Neural cell (in vitro differentiated cells): Measurements from ENCODE around the gene TMCC2. TPM values are rescaled to one million over a fixed set of nuclear protein-coding genes. Genes with fewer than 3 reads are reported as not detected.

Experiments used
- H2AFZ ChIP-seq: fragments of 200-600, 300-800 bp; sonication (generic), shearing (Covaris generic); 2 replicates; pipeline ENCODE4 v1.6.0; 2014; ENCODE audit warnings: low read depth, mild to moderate bottlenecking, antibody characterized with exemption, low read length, moderate library complexity
- H3F3A ChIP-seq: fragments of 200-600 bp; shearing (Covaris generic); 2 replicates; pipeline ENCODE4 v1.6.1; 2016; ENCODE audit warnings: mild to moderate bottlenecking, moderate library complexity, mixed read lengths, antibody characterized with exemption, low read length; ENCODE audit not compliant: insufficient read depth, poor library complexity, severe bottlenecking
- H3K27ac ChIP-seq: fragments of 200-600, 300-800 bp; sonication (generic), shearing (Covaris generic); 2 replicates; pipeline ENCODE4 v1.5.1; 2014; ENCODE audit warnings: mild to moderate bottlenecking, low read length, moderate library complexity
- H3K27me3 ChIP-seq: fragments of 300-800, 200-600 bp; sonication (generic), shearing (Covaris generic); 2 replicates; pipeline ENCODE4 v1.6.0; 2014; ENCODE audit warnings: mild to moderate bottlenecking, low read depth, low read length, moderate library complexity; ENCODE audit not compliant: insufficient read depth
- H3K36me3 ChIP-seq: fragments of 300-800, 200-600 bp; sonication (generic), shearing (Covaris generic); 2 replicates; pipeline ENCODE4 v1.5.1; 2014; ENCODE audit warnings: mild to moderate bottlenecking, antibody characterized with exemption, low read length, moderate library complexity; ENCODE audit not compliant: insufficient read depth
- H3K4me2 ChIP-seq: fragments of 300-800, 200-600 bp; sonication (generic), shearing (Covaris generic); 2 replicates; pipeline ENCODE4 v1.6.0; 2014; ENCODE audit warnings: mild to moderate bottlenecking, low read length
- H3K4me3 ChIP-seq: fragments of 300-800, 200-600 bp; sonication (generic), shearing (Covaris generic); 2 replicates; pipeline ENCODE4 v1.5.1; 2014; ENCODE audit warnings: mild to moderate bottlenecking, low read length, moderate library complexity
- H3K79me2 ChIP-seq: fragments of 200-600 bp; shearing (Covaris generic); replicated peaks from 2 replicates; pipeline ENCODE4 v1.6.0; 2014; ENCODE audit warnings: mild to moderate bottlenecking, low read length, moderate library complexity; ENCODE audit not compliant: insufficient read depth
- H3K9ac ChIP-seq: fragments of 300-800, 200-600 bp; sonication (generic), shearing (Covaris generic); 2 replicates; pipeline ENCODE4 v1.6.1; 2016; ENCODE audit warnings: mild to moderate bottlenecking, low read length, mixed read lengths
- H3K9me2 ChIP-seq: fragments of 200-600 bp; shearing (Covaris generic); 2 replicates; pipeline ENCODE4 v1.6.1; 2016; ENCODE audit warnings: mild to moderate bottlenecking, low read length, mixed read lengths; ENCODE audit not compliant: insufficient read depth
- H3K9me3 ChIP-seq: fragments of 200-600, 300-800 bp; sonication (generic), shearing (Covaris generic); 2 replicates; pipeline ENCODE4 v1.6.1; 2016; ENCODE audit warnings: mild to moderate bottlenecking, mixed run types, low read length, moderate library complexity, mixed read lengths
- H4K20me1 ChIP-seq: fragments of 200-600 bp; shearing (Covaris generic); 2 replicates; pipeline ENCODE4 v1.6.1; 2016; ENCODE audit warnings: mild to moderate bottlenecking, mixed run types; ENCODE audit not compliant: insufficient read depth
- CTCF ChIP-seq: fragments of 450-650 bp; IDR thresholded peaks from 2 replicates; pipeline ENCODE4 v1.5.1; 2014; ENCODE audit warnings: antibody characterized with exemption, mild to moderate bottlenecking, moderate library complexity; ENCODE audit not compliant: poor library complexity, severe bottlenecking
- EP300 ChIP-seq: fragments of 450-650 bp; conservative IDR thresholded peaks from 2 replicates; pipeline ENCODE4 v1.6.1; 2014; ENCODE audit warnings: antibody characterized with exemption, mild to moderate bottlenecking, moderate library complexity; ENCODE audit not compliant: poor library complexity, severe bottlenecking
- EZH2 ChIP-seq: fragments of 200-600, 300-800 bp; shearing (Covaris generic), sonication (generic); IDR thresholded peaks from 2 replicates; pipeline ENCODE4 v1.6.1; 2014; ENCODE audit warnings: antibody characterized with exemption, low read length, borderline replicate concordance, mild to moderate bottlenecking; ENCODE audit not compliant: insufficient read depth, poor library complexity, severe bottlenecking
- MXI1 ChIP-seq: fragments of 450-650 bp; conservative IDR thresholded peaks from 2 replicates; pipeline ENCODE4 v1.6.1; 2014; ENCODE audit warnings: antibody characterized with exemption, mild to moderate bottlenecking; ENCODE audit not compliant: poor library complexity, severe bottlenecking
- POLR2AphosphoS5 ChIP-seq: IDR thresholded peaks from 2 replicates; pipeline ENCODE4 v1.6.1; 2012
- RAD21 ChIP-seq: fragments of 450-650 bp; conservative IDR thresholded peaks from 2 replicates; pipeline ENCODE4 v1.6.1; 2014; ENCODE audit warnings: antibody characterized with exemption, mild to moderate bottlenecking, moderate library complexity
- REST ChIP-seq: IDR thresholded peaks from 2 replicates; pipeline ENCODE4 v1.6.1; 2012; ENCODE audit warnings: borderline replicate concordance
- SMC3 ChIP-seq: fragments of 450-650 bp; conservative IDR thresholded peaks from 2 replicates; pipeline ENCODE4 v1.6.1; 2014; ENCODE audit warnings: antibody characterized with exemption, mild to moderate bottlenecking, moderate library complexity; ENCODE audit not compliant: poor library complexity
- TAF1 ChIP-seq: IDR thresholded peaks from 2 replicates; pipeline ENCODE4 v1.6.1; 2012; ENCODE audit warnings: low read depth
- polyA plus RNA-seq: library from polyadenylated mRNA; depleted of rRNA; stranded (reverse); fragments of >200 nt; gene quantifications from 2 replicates; pipeline ENCODE4 v1.2.3, GENCODE V29; 2014

TMCC2 gene
- polyA plus RNA-seq, 1 donor from 2014 or later: 32.2 TPM

DNA sequence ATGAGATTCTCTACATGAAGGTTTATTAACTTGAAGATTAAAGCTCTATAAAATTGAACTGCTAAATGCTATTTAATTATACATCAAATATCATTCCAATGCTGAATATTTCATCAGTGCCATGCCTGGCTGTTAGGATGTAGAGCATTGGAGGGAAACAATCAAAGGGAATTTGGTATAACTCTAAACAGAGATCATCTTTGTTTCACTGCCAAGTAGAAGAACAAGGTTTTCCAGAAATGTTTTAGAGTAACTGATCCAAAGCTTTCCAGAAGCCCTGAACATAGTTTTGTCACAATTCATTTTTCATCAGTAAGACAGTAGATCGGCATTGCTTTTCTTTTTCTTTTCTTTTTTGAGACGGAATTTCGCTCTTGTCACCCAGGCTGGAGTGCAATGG, 10.3 kb upstream of the TMCC2 start:
- Histone ChIP-seq H3K9me3 (no peaks in the 10 kb centered on the region), H3K9ac (no peak overlapping the region), H2AFZ (no peak overlapping the region), H3K4me2 (no peak overlapping the region), H4K20me1 (no peaks in the 10 kb centered on the region), H3K9me2 (no peaks in the 10 kb centered on the region), H3K27me3 (no peaks in the 10 kb centered on the region), H3K4me3 (no peak overlapping the region), H3K36me3 (no peaks in the 10 kb centered on the region), H3F3A (no peaks in the 10 kb centered on the region), H3K27ac (no peak overlapping the region), H3K79me2 (no peaks in the 10 kb centered on the region)
- no peak for TF ChIP-seq CTCF
- TF ChIP-seq MXI1: no peak
- TF ChIP-seq REST: no peak
- TF ChIP-seq EP300: no peak
- TF ChIP-seq POLR2AphosphoS5: no peak
- TF ChIP-seq EZH2: no peak
- no peak for TF ChIP-seq TAF1
- TF ChIP-seq RAD21: no peak
- TF ChIP-seq SMC3: no peak

- H3K4me2 ChIP-seq: no peak overlapping the region
- TF ChIP-seq RAD21 (no peak), TAF1 (no peak), EP300 (no peak), EZH2 (no peak), REST (no peak), POLR2AphosphoS5 (no peak), SMC3 (no peak), MXI1 (no peak), CTCF (no peak)
- no peak overlapping the region for H3K4me3 ChIP-seq
- H3K27ac ChIP-seq: no peak overlapping the region
- H3K27me3 ChIP-seq: no peaks in the 10 kb centered on the region
- H3F3A ChIP-seq: no peaks in the 10 kb centered on the region
- H2AFZ ChIP-seq: no peak overlapping the region
- no peak overlapping the region for H3K9ac ChIP-seq
- no peaks in the 10 kb centered on the region for H3K36me3 ChIP-seq
- no peaks in the 10 kb centered on the region for H4K20me1 ChIP-seq
- no peaks in the 10 kb centered on the region for H3K9me3 ChIP-seq
- no peaks in the 10 kb centered on the region for H3K9me2 ChIP-seq
- H3K79me2 ChIP-seq: no peaks in the 10 kb centered on the region
These were observed 7.3 kb upstream of the TMCC2 start for GRCh38 chr1:205220421-205220820.
